ENCODE data around the gene SRPK2. TPM values are rescaled to one million over a fixed set of nuclear protein-coding genes. Genes with fewer than 3 reads are reported as not detected.

SRPK2 gene
- total RNA-seq, 1 donor from 2014 or later: 69.5 TPM

GRCh38 chr7:105389889-105390288, 1.2 kb upstream of the SRPK2 start:
- H3K4me1 Mint-ChIP-seq (ENCODE audit: unreplicated experiment): peaks cover 10% of the 10 kb centered on the region
- no peak for TF ChIP-seq CTCF (IDR thresholded peaks at IDR 0.05)
- peak overlapping the region; percentile 32 for H3K27ac Mint-ChIP-seq (ENCODE audit: unreplicated experiment)
- no peak for DNase-seq (ENCODE audit: extremely low spot score, unreplicated experiment)
- no peaks in the 10 kb centered on the region for H3K9me3 Mint-ChIP-seq (ENCODE audit: unreplicated experiment)
- H3K4me3 Mint-ChIP-seq (ENCODE audit: unreplicated experiment): peak overlapping the region; percentile 85
- peaks cover 4% of the 10 kb centered on the region for H3K36me3 Mint-ChIP-seq (ENCODE audit: unreplicated experiment)
- no peaks in the 10 kb centered on the region for H3K27me3 Mint-ChIP-seq (ENCODE audit: unreplicated experiment)

GRCh38 chr7:105389088-105389650, 448 bp upstream of the SRPK2 start:
- peaks cover 4% of the 10 kb centered on the region for H3K36me3 Mint-ChIP-seq (ENCODE audit: unreplicated experiment)
- TF ChIP-seq CTCF (IDR thresholded peaks at IDR 0.05): no peak
- H3K4me1 Mint-ChIP-seq (ENCODE audit: unreplicated experiment): peaks cover 13% of the 10 kb centered on the region
- no peak overlapping the region for H3K27ac Mint-ChIP-seq (ENCODE audit: unreplicated experiment)
- H3K9me3 Mint-ChIP-seq (ENCODE audit: unreplicated experiment): no peaks in the 10 kb centered on the region
- peak overlapping the region; percentile 85 for H3K4me3 Mint-ChIP-seq (ENCODE audit: unreplicated experiment)
- DNase-seq (ENCODE audit: extremely low spot score, unreplicated experiment): peak; percentile 86
- no peaks in the 10 kb centered on the region for H3K27me3 Mint-ChIP-seq (ENCODE audit: unreplicated experiment)

GRCh38 chr7:105387508-105388355, 989 bp downstream of the SRPK2 start:
- Mint-ChIP-seq H3K27me3 (ENCODE audit: unreplicated experiment) (no peaks in the 10 kb centered on the region), H3K4me1 (ENCODE audit: unreplicated experiment) (peaks cover 13% of the 10 kb centered on the region), H3K27ac (ENCODE audit: unreplicated experiment) (peak overlapping the region; percentile 84), H3K36me3 (ENCODE audit: unreplicated experiment) (peaks cover 4% of the 10 kb centered on the region), H3K9me3 (ENCODE audit: unreplicated experiment) (no peaks in the 10 kb centered on the region), H3K4me3 (ENCODE audit: unreplicated experiment) (peak overlapping the region; percentile 83)
- no peak for TF ChIP-seq CTCF (IDR thresholded peaks at IDR 0.05)
- peak; percentile 86 for DNase-seq (ENCODE audit: extremely low spot score, unreplicated experiment)

- DNase-seq (ENCODE audit: extremely low spot score, unreplicated experiment): no peak
- Mint-ChIP-seq H3K27me3 (ENCODE audit: unreplicated experiment) (no peaks in the 10 kb centered on the region), H3K27ac (ENCODE audit: unreplicated experiment) (no peak overlapping the region), H3K4me3 (ENCODE audit: unreplicated experiment) (no peak overlapping the region), H3K9me3 (ENCODE audit: unreplicated experiment) (no peaks in the 10 kb centered on the region), H3K36me3 (ENCODE audit: unreplicated experiment) (peaks cover 3% of the 10 kb centered on the region), H3K4me1 (ENCODE audit: unreplicated experiment) (peaks cover 16% of the 10 kb centered on the region)
- no peak for TF ChIP-seq CTCF (IDR thresholded peaks at IDR 0.05)
Observed at GRCh38 chr7:105377903-105378302, 10.8 kb downstream of the SRPK2 start.

- Mint-ChIP-seq H3K9me3 (ENCODE audit: unreplicated experiment) (no peaks in the 10 kb centered on the region), H3K4me1 (ENCODE audit: unreplicated experiment) (peaks cover 16% of the 10 kb centered on the region), H3K4me3 (ENCODE audit: unreplicated experiment) (no peak overlapping the region), H3K36me3 (ENCODE audit: unreplicated experiment) (peaks cover 3% of the 10 kb centered on the region), H3K27me3 (ENCODE audit: unreplicated experiment) (no peaks in the 10 kb centered on the region), H3K27ac (ENCODE audit: unreplicated experiment) (no peak overlapping the region)
- DNase-seq (ENCODE audit: extremely low spot score, unreplicated experiment): no peak
- TF ChIP-seq CTCF (IDR thresholded peaks at IDR 0.05): no peak
Observed at GRCh38 chr7:105376908-105377533, 11.7 kb downstream of the SRPK2 start.
